ENCODE measurements around the gene CD48.
"Not testable (repeated sequence)": the region's sequence is repeated elsewhere in the genome, so short reads cannot be mapped to it uniquely, and the experiment has no call there.

Gene CD48

DNA sequence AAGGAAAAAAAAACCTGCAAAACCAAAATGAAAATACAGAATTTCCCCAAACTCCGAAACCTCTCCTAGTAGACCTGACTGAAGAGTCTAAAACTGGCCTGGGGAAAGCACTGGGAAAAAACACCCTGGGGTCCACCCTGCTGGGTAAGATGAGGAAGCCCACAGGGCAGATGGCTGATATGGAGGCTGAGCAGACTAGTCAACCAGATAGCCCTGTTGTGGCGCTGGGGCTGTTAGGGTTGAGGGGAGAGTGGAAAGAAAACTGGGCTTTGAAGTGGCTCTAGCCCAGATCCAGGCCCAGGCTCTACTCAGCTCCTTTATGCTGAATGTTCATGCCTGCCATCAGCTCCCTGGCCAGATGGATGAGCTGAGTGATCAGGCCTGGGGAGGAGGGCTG, 58.0 kb downstream of the CD48 start:
- Histone ChIP-seq H3K36me3 (ENCODE audit: control insufficient read depth, insufficient read depth, low read length) (no peaks in the 10 kb centered on the region), H3K4me3 (ENCODE audit: low read depth, low read length) (no peak overlapping the region), H3K27me3 (ENCODE audit: control insufficient read depth, insufficient read depth, low read length) (no peaks in the 10 kb centered on the region), H3K9ac (ENCODE audit: low read depth, low read length) (no peak overlapping the region), H3K4me1 (ENCODE audit: control insufficient read depth, insufficient read depth, low read length) (peaks cover 17% of the 10 kb centered on the region), H3K9me3 (ENCODE audit: control insufficient read depth, insufficient read depth, low read length) (no peaks in the 10 kb centered on the region)

GRCh38 chr1:160652924-160653619, 58.5 kb downstream of the CD48 start:
- Histone ChIP-seq H3K27me3 (ENCODE audit: control insufficient read depth, insufficient read depth, low read length) (no peaks in the 10 kb centered on the region), H3K9me3 (ENCODE audit: control insufficient read depth, insufficient read depth, low read length) (no peaks in the 10 kb centered on the region), H3K9ac (ENCODE audit: low read depth, low read length) (no peak overlapping the region), H3K4me1 (ENCODE audit: control insufficient read depth, insufficient read depth, low read length) (peaks cover 17% of the 10 kb centered on the region), H3K4me3 (ENCODE audit: low read depth, low read length) (no peak overlapping the region), H3K36me3 (ENCODE audit: control insufficient read depth, insufficient read depth, low read length) (no peaks in the 10 kb centered on the region)

DNA sequence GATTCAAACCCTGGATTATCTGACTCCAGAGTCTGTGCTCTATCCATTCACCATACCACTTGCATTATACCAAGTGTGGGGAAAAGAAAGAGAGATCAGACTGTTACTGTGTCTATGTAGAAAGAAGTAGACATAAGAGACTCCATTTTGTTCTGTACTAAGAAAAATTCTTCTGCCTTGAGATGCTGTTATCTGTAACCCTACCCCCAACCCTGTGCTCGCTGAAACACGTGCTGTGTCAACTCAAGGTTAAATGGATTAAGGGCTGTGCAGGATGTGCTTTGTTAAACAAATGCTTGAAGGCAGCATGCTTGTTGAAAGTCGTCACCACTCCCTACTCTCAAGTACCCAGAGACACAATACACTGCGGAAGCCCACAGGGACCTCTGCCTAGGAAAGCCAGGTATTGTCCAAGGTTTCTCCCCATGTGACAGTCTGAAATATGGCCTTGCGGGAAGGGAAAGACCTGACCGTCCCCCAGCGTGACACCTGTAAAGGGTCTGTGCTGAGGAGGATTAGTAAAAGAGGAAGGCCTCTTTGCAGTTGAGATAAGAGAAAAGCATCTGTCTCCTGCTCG, 59.5 kb downstream of the CD48 start:
- H3K4me3 ChIP-seq (ENCODE audit: low read depth, low read length); H3K9ac ChIP-seq (ENCODE audit: low read depth, low read length); H3K27me3 ChIP-seq (ENCODE audit: control insufficient read depth, insufficient read depth, low read length); H3K36me3 ChIP-seq (ENCODE audit: control insufficient read depth, insufficient read depth, low read length); H3K9me3 ChIP-seq (ENCODE audit: control insufficient read depth, insufficient read depth, low read length): not testable (repeated sequence)
- H3K4me1 ChIP-seq (ENCODE audit: control insufficient read depth, insufficient read depth, low read length): peaks cover 17% of the 10 kb centered on the region

DNA sequence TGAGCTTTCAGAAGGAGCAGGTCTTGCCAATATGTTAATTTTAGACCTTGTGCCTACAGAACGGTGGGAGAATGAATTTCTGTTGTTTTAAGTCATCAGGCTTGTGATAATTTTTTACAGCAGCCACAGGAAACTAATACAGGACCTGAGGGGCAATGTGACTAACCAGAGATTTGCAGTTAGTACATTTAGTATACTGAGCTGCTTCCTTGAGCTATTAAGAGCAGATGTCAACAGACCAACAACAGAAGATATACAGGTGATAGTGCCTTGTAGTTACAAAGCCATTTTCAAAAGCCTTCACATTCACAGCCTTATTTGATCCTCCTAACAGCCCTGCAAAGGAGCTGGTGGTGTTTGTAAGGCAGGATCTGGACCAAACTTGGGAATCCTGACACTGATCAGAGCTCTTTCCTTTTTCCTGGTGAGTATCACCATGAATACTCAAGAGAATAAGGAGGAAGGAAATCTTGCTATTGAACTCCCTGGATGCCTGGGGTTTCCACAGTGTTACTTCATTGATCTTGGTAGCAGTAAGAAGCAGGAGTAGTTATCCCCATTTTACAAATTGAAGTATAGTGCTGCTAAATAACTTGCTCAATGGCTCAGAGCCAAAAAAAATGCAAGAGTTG, 60.1 kb downstream of the CD48 start:
- peaks cover 17% of the 10 kb centered on the region for H3K4me1 ChIP-seq (ENCODE audit: control insufficient read depth, insufficient read depth, low read length)
- no peak overlapping the region for H3K9ac ChIP-seq (ENCODE audit: low read depth, low read length)
- H3K4me3 ChIP-seq (ENCODE audit: low read depth, low read length): no peak overlapping the region
- peaks cover 3% of the 10 kb centered on the region for H3K27me3 ChIP-seq (ENCODE audit: control insufficient read depth, insufficient read depth, low read length)
- no peaks in the 10 kb centered on the region for H3K9me3 ChIP-seq (ENCODE audit: control insufficient read depth, insufficient read depth, low read length)
- no peaks in the 10 kb centered on the region for H3K36me3 ChIP-seq (ENCODE audit: control insufficient read depth, insufficient read depth, low read length)

DNA sequence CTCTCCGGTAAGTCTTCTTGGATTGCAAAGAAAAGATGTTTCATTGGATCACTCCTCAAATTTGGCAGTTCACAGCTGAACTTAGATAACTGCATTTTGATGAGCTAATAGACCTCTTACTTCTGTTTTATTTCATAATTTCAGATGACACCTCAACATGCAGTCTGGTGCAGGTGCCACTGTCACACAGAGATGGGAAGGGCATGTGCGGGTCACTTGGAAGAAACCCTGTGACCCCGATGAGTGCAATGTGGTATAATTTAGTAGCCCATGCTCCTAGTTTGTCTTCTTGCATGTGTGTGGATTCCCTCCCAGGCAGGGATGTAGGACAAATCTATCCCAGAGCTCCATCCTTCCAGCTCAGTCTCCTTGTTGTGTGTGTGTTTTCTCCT, 64.3 kb downstream of the CD48 start:
- no peaks in the 10 kb centered on the region for H3K36me3 ChIP-seq (ENCODE audit: control insufficient read depth, insufficient read depth, low read length)
- no peak overlapping the region for H3K4me3 ChIP-seq (ENCODE audit: low read depth, low read length)
- peaks cover 9% of the 10 kb centered on the region for H3K4me1 ChIP-seq (ENCODE audit: control insufficient read depth, insufficient read depth, low read length)
- no peaks in the 10 kb centered on the region for H3K9me3 ChIP-seq (ENCODE audit: control insufficient read depth, insufficient read depth, low read length)
- peaks cover 4% of the 10 kb centered on the region for H3K27me3 ChIP-seq (ENCODE audit: control insufficient read depth, insufficient read depth, low read length)
- H3K9ac ChIP-seq (ENCODE audit: low read depth, low read length): no peak overlapping the region

- Histone ChIP-seq H3K4me1 (ENCODE audit: control insufficient read depth, insufficient read depth, low read length) (peaks cover 7% of the 10 kb centered on the region), H3K27me3 (ENCODE audit: control insufficient read depth, insufficient read depth, low read length) (peaks cover 4% of the 10 kb centered on the region), H3K9ac (ENCODE audit: low read depth, low read length) (no peak within 1 kb of the TSS), H3K36me3 (ENCODE audit: control insufficient read depth, insufficient read depth, low read length) (no peaks in the 10 kb centered on the region), H3K9me3 (ENCODE audit: control insufficient read depth, insufficient read depth, low read length) (no peaks in the 10 kb centered on the region), H3K4me3 (ENCODE audit: low read depth, low read length) (no peak within 1 kb of the TSS)
Measured at GRCh38 chr1:160646711-160647328, 64.8 kb downstream of the CD48 start, which contains the start of gene SLAMF1. Gene SLAMF1, minus strand, starts transcription at chr1:160647044. Its CDS starts 99 bp downstream, at chr1:160646945.

DNA sequence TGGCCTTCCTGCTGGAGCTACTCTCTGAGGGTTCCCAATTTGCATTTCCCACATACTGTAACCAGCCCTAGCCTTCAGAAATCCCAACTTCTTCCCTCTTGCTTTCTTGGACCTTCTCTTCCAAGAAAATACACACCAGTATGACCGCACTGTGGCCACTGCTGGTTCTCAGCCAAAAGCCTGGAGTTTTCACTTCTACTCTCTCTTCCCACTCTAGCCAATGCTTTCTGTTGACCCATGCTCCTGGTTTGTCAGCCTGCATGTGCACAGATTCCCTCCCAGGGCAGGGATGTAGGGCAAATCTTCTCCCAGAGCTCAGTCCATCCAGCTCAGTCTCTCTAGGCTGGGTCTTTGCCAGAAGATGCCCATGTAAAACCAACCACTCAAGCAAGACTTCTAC, 65.4 kb downstream of the CD48 start:
- peaks cover 4% of the 10 kb centered on the region for H3K27me3 ChIP-seq (ENCODE audit: control insufficient read depth, insufficient read depth, low read length)
- no peaks in the 10 kb centered on the region for H3K36me3 ChIP-seq (ENCODE audit: control insufficient read depth, insufficient read depth, low read length)
- H3K9ac ChIP-seq (ENCODE audit: low read depth, low read length): no peak overlapping the region
- no peak overlapping the region for H3K4me3 ChIP-seq (ENCODE audit: low read depth, low read length)
- peaks cover under 1% of the 10 kb centered on the region for H3K4me1 ChIP-seq (ENCODE audit: control insufficient read depth, insufficient read depth, low read length)
- no peaks in the 10 kb centered on the region for H3K9me3 ChIP-seq (ENCODE audit: control insufficient read depth, insufficient read depth, low read length)

DNA sequence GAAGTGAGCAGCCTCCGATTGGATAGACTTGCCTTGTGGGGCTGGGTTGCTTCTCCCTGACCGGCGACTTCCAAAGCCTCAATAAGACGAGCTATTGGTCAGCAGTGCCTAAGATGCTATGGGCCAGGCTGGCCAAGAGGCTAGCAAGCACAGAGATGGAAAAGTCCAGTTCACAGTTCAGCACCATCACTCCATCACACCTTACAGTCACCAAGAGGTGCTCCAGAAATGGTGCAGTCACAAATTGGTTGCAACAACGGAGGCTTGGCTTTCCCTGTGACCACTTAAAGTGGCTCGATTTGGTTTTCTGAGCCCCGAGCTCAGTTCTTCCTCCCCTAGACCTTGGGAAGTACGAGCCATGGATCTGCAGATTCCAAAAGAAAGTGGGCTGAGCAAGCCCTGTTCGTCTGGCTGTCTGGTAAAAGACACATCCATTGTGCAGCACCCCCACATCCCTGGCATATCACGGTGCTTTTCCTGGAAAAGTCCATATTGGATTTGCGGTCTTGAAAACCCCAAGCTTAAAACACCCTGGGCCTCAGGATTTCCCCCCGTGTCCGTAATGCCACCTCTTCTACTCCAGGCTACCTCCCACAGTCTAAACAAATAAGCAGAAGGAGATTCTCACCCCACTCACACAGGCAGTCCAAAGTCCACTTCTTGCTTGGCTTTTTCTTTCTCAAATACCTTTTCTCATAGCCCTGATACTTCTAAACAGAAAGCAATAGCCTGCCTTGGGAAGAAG, 66.1 kb downstream of the CD48 start:
- Histone ChIP-seq H3K4me1 (ENCODE audit: control insufficient read depth, insufficient read depth, low read length) (no peaks in the 10 kb centered on the region), H3K9ac (ENCODE audit: low read depth, low read length) (no peak overlapping the region), H3K36me3 (ENCODE audit: control insufficient read depth, insufficient read depth, low read length) (no peaks in the 10 kb centered on the region), H3K9me3 (ENCODE audit: control insufficient read depth, insufficient read depth, low read length) (no peaks in the 10 kb centered on the region), H3K27me3 (ENCODE audit: control insufficient read depth, insufficient read depth, low read length) (peaks cover 4% of the 10 kb centered on the region), H3K4me3 (ENCODE audit: low read depth, low read length) (no peak overlapping the region)

DNA sequence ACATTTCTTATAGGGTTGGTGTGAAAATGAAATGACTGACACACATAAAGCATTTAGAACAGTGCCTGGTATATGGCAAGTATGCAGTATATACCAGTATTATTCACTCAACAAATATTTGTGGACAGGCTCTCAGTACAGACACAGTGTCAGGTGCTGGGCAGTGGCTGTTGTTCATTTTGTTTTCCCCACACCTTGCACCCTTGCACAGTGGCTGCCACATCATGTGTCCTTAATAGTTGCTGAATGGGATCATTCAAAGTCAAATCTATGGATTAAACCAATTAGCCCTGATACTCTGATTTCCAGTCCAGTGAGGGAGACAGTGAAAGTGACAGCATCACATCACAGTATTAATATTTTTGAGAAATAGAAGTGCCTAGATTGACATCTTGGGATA, 67.2 kb downstream of the CD48 start:
- H3K27me3 ChIP-seq (ENCODE audit: control insufficient read depth, insufficient read depth, low read length): peaks cover 4% of the 10 kb centered on the region
- no peaks in the 10 kb centered on the region for H3K4me1 ChIP-seq (ENCODE audit: control insufficient read depth, insufficient read depth, low read length)
- H3K4me3 ChIP-seq (ENCODE audit: low read depth, low read length): no peak overlapping the region
- no peaks in the 10 kb centered on the region for H3K9me3 ChIP-seq (ENCODE audit: control insufficient read depth, insufficient read depth, low read length)
- no peak overlapping the region for H3K9ac ChIP-seq (ENCODE audit: low read depth, low read length)
- H3K36me3 ChIP-seq (ENCODE audit: control insufficient read depth, insufficient read depth, low read length): no peaks in the 10 kb centered on the region

DNA sequence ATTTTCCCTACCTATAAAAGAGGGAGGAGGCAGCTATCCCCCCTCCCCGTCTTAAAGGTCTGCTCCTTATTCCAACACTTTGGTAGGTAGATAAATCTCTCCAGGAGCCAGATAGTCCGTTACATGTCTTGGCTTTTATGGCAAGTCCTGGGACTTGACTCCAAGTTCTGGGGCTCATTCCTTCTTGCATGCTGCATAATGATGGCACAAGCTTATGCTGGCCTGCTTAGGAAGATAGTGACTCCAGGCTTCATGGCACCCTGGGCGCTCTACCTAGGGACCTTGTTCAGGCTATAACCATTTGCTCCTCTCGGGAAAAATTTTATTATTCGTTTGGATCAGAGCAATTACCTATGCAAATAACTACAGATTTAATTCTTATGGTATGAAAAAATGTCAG, 68.5 kb downstream of the CD48 start:
- no peaks in the 10 kb centered on the region for H3K9me3 ChIP-seq (ENCODE audit: control insufficient read depth, insufficient read depth, low read length)
- H3K36me3 ChIP-seq (ENCODE audit: control insufficient read depth, insufficient read depth, low read length): no peaks in the 10 kb centered on the region
- H3K9ac ChIP-seq (ENCODE audit: low read depth, low read length): no peak overlapping the region
- H3K4me1 ChIP-seq (ENCODE audit: control insufficient read depth, insufficient read depth, low read length): no peaks in the 10 kb centered on the region
- H3K4me3 ChIP-seq (ENCODE audit: low read depth, low read length): no peak overlapping the region
- peaks cover 4% of the 10 kb centered on the region for H3K27me3 ChIP-seq (ENCODE audit: control insufficient read depth, insufficient read depth, low read length)

GRCh38 chr1:160642281-160642644, 69.4 kb downstream of the CD48 start:
- no peak overlapping the region for H3K9ac ChIP-seq (ENCODE audit: low read depth, low read length)
- H3K4me1 ChIP-seq (ENCODE audit: control insufficient read depth, insufficient read depth, low read length): no peaks in the 10 kb centered on the region
- H3K4me3 ChIP-seq (ENCODE audit: low read depth, low read length): no peak overlapping the region
- H3K36me3 ChIP-seq (ENCODE audit: control insufficient read depth, insufficient read depth, low read length): no peaks in the 10 kb centered on the region
- peaks cover 4% of the 10 kb centered on the region for H3K27me3 ChIP-seq (ENCODE audit: control insufficient read depth, insufficient read depth, low read length)
- H3K9me3 ChIP-seq (ENCODE audit: control insufficient read depth, insufficient read depth, low read length): no peaks in the 10 kb centered on the region
